SK-MEL-5 (cell line): Measurements from ENCODE around the gene CLIC5. TPM values are rescaled to one million over a fixed set of nuclear protein-coding genes. Genes with fewer than 3 reads are reported as not detected.
A peak's percentile ranks its signal among the peaks of the same experiment; 100 is the strongest.

Experiments
- DNase-seq: peaks from one replicate; pipeline ENCODE4 v3.0.0-alpha.2; 2016; ENCODE audit warnings: low read depth, low spot score
- in situ Hi-C: cut with HindIII; loops from 2 replicates; pipeline ENCODE4 v1.10.0; 2016; ENCODE audit warnings: low sequenced_read_pairs, high pct_unique_total_duplicates, low pct_unique_long_range_greater_than_20kb
- total RNA-seq: library from RNA; depleted of rRNA; stranded (reverse); fragments of >200 nt; shearing (Covaris generic); gene quantifications from 2 replicates; pipeline ENCODE4 v1.2.3, GENCODE V29; 2014

Gene CLIC5
- total RNA-seq, 1 experiment from 2014 or later, result not detected

DNA sequence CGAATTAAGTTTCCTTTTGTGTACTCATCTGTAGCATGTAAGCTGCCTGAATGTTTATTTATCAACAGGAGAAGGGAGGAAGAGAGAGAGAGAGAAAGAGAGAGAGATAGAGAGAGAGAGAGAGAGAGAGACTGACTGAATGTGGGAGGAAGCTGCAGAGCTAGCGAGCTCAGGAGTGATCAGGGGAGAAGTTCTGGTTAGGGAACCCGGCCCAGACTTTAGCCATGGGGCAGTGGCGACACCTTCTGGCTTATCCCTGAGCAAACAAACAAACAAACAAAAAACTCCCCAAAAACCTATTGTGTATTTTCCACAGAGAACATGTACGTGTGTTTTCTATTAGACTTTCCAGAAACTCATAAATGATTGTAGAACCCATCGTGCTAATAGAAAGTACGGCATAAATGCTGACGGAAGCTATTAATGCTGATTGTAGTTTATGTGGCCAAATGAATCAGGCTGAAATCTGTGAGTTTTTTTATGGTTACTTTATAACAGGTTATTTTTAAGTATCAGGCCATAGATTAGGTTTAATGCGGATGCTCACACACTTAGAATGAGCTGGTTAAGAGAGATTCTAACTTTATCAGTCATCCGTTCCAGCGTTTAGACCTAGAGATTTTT is 92.8 kb downstream of the CLIC5 start:
- in situ Hi-C loops, result no loop called here
- DNase-seq, result peak; percentile 72

DNA sequence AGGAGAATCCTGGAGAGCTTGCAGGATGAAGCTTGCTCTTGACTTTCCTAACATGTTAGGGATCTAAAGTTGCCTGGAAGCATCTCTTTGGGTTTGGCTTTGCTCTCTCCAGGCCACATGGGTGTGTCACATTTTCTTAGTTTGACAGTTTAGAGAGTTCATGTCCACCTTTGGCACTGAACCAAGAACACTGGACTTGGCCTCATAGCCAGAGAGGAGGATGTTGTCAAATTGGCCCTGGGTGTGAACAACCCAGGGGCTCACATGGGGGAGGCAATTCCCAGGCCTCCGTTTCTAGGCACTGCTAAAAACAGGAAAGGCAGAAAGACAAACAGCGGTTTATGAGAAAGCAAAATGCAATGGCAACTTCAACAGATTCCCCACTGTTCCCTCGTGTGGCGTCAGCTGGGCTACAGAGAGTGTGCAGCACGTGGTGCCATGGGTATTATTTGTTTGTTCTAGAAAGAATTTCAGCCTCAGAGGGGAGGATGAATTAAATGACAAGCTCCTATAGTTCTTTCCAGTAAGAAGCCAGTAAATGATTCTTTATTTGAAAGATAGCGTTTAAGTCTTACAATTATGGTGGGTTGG is 93.9 kb downstream of the CLIC5 start:
- peak; percentile 16 for DNase-seq
- in situ Hi-C loops, result no loop called here

DNA sequence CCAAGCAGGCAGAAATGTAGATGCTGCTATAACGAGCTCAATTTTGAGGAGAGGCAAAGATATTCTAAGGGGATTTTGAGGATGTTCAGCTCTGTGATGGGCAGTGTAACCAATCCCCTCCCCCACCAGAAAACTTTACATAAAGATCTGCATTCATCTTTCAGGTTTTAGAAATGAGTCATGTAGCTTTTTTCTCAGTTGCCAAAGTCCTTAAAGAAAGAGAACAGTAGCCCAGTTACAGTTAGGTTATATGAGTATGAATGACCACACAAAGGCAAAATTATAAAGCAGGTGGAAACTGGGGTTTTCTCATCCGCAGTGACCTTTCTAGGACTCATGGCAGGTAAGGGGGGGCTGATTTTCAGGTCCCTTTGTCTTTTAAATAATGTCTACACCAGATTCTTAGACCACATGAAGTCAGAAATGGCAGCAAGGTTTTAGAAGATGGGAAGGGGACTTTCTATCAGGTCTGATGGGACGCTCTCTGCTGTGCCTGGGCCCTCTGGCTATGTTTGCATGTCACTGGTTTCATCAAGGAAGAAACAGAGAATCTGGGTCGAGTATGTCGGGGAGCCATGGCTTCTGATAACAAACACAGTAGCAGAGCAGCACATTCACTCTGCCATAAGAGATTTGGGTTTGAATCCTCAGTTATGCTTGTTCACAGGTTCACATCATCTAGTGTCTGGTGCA is 94.7 kb downstream of the CLIC5 start:
- peak; percentile 51 for DNase-seq
- in situ Hi-C loops, result no loop called here

- no peak for DNase-seq
- in situ Hi-C loops, result no loop called here
Observed at GRCh38 chr6:45917439-45917838, 98.2 kb downstream of the CLIC5 start.

- in situ Hi-C loops, result no loop called here
- DNase-seq, result no peak
Observed at GRCh38 chr6:45916692-45917091, 99.0 kb downstream of the CLIC5 start.

DNA sequence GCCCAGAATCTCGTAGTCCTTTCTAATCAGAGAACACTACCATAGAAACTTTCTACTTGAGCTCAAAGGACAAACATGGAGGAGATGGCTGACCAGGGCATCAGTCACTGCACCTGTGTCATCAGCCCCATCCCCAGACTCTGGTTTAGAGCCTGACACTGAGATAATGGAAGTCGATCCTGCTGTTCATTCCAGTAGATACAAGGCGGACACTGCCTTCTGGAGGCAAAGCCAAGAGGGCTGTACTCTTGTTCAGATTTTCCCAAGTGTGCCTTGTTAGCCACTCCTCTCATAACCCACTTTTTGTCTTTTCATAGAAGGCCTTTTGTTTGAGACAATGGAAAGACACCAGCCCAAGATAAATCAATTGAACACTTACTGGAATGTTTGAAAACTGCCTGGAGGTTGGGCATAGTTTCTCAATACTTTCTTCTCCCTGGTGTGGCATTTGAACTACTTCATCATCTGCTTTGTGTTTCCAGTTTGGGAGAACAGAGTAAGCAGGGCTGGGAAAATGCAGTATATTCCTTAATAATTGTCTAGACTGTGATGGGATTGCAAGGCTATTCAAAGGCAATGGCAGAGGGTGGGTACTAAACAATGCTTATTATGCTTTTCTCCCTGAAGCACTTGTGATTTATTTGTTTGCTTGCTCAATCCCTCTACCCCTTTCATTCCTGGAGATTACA is 99.7 kb downstream of the CLIC5 start:
- in situ Hi-C loops, result no loop called here
- no peak for DNase-seq

DNA sequence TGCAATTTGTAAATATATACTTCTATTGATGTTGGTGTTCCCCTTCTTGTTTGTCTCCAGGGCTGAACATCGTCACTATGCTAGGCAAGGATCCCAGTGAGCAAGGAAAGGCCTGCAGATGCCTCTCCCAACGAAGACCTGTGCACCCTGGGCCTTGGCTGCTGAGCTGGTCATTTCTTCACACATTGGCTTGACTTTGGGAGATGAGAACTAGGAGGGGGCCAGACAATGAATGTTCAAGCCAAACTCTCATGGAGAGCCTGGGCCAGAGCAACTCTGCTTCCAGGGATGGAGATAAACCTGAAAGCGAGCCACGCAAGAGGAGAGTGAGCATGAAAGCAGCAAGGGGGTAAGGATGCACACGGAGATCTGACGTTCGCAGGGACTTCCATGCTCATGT is 104.0 kb downstream of the CLIC5 start:
- in situ Hi-C loops, result no loop called here
- DNase-seq, result no peak

DNA sequence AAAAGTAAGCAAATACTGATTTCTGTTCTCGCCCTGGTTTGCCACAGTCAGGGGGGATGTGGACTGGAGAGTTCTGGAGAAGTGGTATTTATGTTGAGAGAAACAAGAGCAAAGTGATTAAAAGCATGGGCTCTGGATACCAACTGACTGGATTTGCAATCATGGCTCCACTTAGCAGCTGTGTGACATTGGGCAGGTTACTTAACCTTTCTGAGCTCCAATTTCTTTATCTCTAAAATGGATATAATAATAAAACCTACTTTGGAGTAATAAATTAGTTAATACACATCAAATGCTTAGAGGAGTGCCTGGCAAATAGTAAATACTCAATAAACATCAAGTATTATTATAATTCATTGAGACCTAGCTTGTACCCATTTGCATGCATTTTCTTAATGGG is 111.7 kb downstream of the CLIC5 start:
- in situ Hi-C loops, result no loop called here

DNA sequence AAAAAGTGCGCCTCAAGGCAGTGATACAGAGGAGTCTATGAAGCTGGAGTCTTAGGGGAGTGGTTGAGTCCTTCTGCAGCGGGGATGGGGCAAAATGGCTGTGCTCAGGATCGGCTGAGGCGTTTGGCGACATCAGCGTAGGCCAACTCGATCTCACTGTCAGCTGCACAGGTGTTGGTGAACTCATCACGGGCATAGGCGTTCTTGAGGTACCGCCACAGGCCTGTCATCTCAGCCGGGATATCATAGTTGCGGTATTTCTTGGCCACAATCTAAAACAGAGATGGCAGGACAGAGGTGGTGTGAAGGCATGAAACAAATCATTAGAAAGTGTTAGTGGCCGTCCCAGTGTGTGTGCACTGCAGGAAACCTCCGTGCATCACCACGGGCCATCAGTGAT is 112.7 kb downstream of the CLIC5 start:
- in situ Hi-C loops, result no loop called here
- no peak for DNase-seq

More for the DNA sequence above, 111.7 kb downstream of the CLIC5 start:
- no peak for DNase-seq

DNA sequence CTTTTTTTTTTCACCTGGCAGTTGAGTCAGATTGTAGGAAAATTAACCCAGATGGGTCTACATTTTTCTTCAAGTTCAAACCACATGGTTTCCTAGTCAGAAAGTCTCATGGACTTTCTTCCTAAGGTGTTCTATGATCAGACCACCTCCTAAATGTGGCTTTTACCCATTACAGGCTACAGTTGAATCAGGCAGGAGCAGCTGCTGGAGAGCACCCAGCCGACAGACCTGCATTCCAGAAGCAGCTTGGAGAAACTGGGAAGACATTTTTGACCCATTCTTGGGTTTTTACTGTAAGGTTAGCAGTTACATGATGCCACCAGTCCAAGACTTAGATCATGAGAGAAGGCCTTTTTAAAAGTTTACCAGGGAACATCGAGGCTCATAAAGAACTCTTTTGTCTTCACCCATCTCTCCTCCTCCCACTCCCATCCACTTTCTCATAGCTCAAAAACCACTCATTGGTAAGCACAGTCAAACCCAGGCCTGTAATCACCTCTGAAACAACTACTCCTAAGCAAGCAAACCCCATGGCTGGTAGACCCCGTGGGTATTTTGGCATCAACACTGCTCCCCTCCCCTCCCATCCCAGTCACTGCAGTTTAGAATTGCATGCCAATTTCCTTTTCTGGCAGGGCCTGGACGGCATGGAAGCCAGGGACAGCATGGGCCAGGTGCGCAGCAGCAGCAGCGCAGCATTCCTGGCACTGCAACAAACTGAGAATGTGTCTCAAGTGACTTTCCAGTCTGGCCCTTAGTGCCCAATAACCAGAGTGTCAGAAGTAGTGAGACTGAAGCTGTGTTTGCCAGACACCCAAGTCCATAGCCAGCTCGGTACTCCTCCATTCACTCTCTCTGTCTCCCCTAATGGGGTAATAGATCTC is 113.7 kb downstream of the CLIC5 start:
- in situ Hi-C loops, result no loop called here

DNA sequence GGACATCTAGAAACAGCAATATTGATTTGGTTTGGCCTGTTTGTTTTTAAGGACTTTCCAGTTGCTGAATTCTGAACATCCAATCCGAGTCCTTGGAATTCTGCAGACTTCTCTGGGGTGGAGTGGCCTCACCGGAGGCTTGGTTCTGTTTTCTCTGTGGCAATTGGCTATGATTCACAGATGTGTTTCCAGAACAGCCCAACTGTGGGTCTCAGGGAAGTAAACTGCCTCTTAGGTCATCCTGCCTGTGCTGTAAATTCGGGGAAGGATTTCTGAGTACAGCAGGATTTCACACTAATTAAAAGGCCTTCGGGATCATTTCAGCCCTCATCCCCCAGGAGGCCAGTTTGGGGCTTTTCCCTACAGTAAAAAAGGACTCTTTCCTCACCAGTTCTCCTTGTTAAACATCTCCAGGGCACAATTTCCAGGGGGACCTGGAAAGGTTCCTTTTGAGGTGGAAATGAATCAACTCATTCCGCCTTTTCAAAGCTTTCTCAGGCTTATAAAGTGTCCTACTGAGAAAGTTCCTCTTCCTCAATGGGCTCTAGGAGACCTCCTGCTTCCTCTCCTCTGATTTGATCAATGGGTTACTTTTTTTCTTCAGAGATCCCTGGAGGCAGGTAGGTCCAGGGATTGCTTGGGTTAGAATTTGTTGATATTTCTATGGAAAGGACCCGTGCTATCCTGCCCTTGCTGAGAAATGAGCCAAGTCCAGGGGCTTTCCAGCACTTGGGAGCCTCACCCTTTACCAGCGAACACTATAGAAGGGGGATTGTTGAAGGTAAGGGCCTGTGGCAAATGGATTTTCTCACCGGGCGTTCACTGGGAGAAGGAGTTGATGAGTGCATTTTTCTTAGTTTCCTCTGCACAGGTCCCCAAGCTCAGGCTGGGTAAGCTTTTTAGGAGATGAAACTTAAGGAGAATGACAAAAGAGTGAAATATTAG is 114.6 kb downstream of the CLIC5 start:
- no peak for DNase-seq
- in situ Hi-C loops, result no loop called here

More for the DNA sequence above, 113.7 kb downstream of the CLIC5 start:
- peak; percentile 25 for DNase-seq

DNA sequence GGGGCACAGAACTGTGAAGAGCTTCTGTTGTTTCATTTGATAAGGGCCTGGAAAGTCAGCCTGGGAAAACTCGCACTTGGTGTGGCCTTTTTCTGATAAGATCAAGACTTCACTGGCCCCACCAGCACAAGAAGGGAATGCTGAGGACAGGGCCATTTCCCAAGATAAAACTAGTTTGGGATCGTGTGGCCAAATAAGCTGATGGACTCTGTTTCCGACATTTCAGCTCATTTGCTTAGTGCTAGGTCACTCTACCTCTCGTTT is 116.0 kb downstream of the CLIC5 start:
- no peak for DNase-seq
- in situ Hi-C loops, result no loop called here

DNA sequence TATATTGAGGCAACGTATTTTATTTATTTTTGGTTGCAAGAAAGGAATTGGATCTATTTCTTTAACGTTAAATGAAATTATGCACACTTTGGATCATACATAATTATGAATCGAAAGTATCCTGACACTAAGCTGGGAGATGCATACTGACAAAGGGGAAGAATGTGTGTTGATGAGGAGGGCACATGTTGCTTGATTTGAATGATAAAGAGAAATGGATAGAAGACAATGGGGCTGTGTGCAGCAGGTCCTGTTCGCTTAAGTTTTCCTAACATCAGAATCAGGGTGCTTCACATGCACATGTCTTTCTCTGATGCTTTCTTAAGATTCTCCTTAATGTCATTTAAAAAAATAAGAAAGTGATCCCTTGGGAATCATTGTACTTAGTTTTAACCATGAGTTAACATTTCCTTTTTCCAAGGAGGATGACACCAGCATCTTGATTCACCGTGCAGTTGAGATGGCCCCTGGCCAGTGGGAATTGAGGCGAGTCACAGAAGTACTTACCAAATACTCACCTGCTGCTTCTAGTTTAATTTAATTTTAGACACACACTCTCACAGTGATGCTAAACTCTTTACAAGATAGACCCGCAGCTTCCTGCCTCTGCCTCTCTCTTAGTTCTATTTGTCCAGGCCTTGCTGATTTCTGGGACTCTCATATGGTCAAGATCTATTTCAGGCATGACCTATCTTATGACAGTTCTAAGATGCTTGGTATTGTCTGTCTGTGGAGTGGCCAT is 116.5 kb downstream of the CLIC5 start:
- DNase-seq, result no peak
- in situ Hi-C loops, result no loop called here

- DNase-seq, result no peak
Observed at GRCh38 chr6:45896783-45897441, 118.7 kb downstream of the CLIC5 start.

DNA sequence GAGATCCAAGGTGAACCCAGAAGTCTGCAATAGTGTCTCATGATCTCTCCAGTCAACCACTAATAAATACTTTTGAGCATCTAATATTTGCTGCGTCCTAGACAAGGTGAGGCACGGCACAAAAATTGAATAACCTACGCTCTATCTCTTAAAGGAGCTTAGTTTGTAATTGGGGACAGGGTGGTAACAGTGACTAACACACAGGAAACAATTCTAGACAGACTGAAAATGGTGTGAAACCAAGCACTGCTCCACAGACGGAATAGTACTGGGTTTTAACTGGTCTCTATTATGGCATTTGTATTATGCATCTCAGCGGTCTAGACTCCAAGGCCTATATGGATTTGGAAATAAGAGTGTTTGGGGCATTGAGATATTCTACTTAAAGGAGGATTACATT is 120.1 kb downstream of the CLIC5 start:
- in situ Hi-C loops, result no loop called here
- no peak for DNase-seq

More at GRCh38 chr6:45896783-45897441, 118.7 kb downstream of the CLIC5 start:
- in situ Hi-C loops, result no loop called here
